Heart left ventricle (tissue), 16 donors: Measurements from ENCODE around the gene RNF149. TPM values are rescaled to one million over a fixed set of nuclear protein-coding genes. Genes with fewer than 3 reads are reported as not detected.

Experiments
- ATAC-seq, 4 donors: fragments of 200-7000 bp; cut with Tn5 transposase; one replicate each; pipeline ENCODE4 v1.9.1; 2020 to 2022; ENCODE audit warnings: moderate library complexity in 4 of 4, mild to moderate bottlenecking in 3 of 4, moderate number of reproducible peaks in 1 of 4
- DNase-seq, 5 donors: peaks; one replicate each; pipeline ENCODE4 v3.0.0-alpha.2; 2020
- H3K27ac ChIP-seq, 12 donors: fragments of 200-600 bp; sonication (generic) in 4 of 12; one replicate each; pipeline versions ENCODE4 v1.5.0 to v1.8.0; 2016 to 2022; ENCODE audit warnings: mild to moderate bottlenecking in 2 of 12
- H3K27me3 ChIP-seq, 9 donors: fragments of 200-600 bp; sonication (generic) in 2 of 9; one replicate each; pipeline versions ENCODE4 v1.5.1 to v1.8.0; 2016 to 2022; ENCODE audit warnings: mild to moderate bottlenecking in 3 of 9
- H3K36me3 ChIP-seq, 9 donors: fragments of 200-600 bp; sonication (generic) in 2 of 9; one replicate each; pipeline versions ENCODE4 v1.5.0 to v1.8.0; 2018 to 2022; ENCODE audit warnings: mild to moderate bottlenecking in 2 of 9
- H3K4me1 ChIP-seq, 12 donors: fragments of 200-600 bp; sonication (generic) in 4 of 12; one replicate each; pipeline versions ENCODE4 v1.5.0 to v1.8.0; 2016 to 2022; ENCODE audit warnings: mild to moderate bottlenecking in 3 of 12
- H3K4me3 ChIP-seq, 12 donors: fragments of 200-600 bp; sonication (generic) in 4 of 12; one replicate each; pipeline versions ENCODE4 v1.5.0 to v1.8.0; 2017 to 2022; ENCODE audit warnings: mild to moderate bottlenecking in 9 of 12, moderate library complexity in 4 of 12
- H3K9me3 ChIP-seq, 12 donors: fragments of 200-600 bp; sonication (generic) in 4 of 12; one replicate each; pipeline versions ENCODE4 v1.5.0 to v1.8.0; 2016 to 2022; ENCODE audit warnings: mild to moderate bottlenecking in 1 of 12
- POLR2A ChIP-seq, 2 donors: fragments of 450-650 bp; IDR thresholded peaks; one replicate each; pipeline ENCODE4 v1.6.1; 2017; ENCODE audit warnings: antibody characterized with exemption in 2 of 2, mild to moderate bottlenecking in 2 of 2, moderate library complexity in 2 of 2
- WGBS, 4 donors: extraction: QIAGEN DNeasy Blood & Tissue Kit in 2 of 4; methylation state at CpG; one replicate each; pipeline versions ENCODE4 v1.1.5 to v1.1.7; 2013 to 2018; 5-methylcytosine and 5-hydroxymethylcytosine counted together
- intact Hi-C, 10 donors: fragments of 100-400 bp; cut with DNase I; formaldehyde crosslinking; loops; one replicate each; pipeline versions ENCODE4 v1.11.1 to v1.14.2; 2022
- polyA plus RNA-seq, 2 donors: library from polyadenylated mRNA; stranded (reverse); fragments of 200-250 nt; gene quantifications; one replicate each; pipeline ENCODE4 v1.2.3, GENCODE V29; 2013
- total RNA-seq, 9 donors: library from RNA; depleted of rRNA in 2 of 9; stranded (reverse); fragments of >200 nt in 2 of 9; fragmentation: NEBNext Ultra II Directional in 3 of 9; extraction: Animal tissue kit (Norgen Biotek cat#: 25700) in 3 of 9; gene quantifications; one replicate each; pipeline versions ENCODE4 v1.1.0 to v1.2.4, GENCODE V29; 2016 to 2023
- TF ChIP-seq, protein P1 (sequence below), 12 donors: fragments of 200-600 bp; sonication (generic) in 4 of 12; IDR thresholded peaks; one replicate each; pipeline versions ENCODE4 v1.5.0 to v1.8.0; 2018 to 2022; ENCODE audit warnings: antibody characterized with exemption in 12 of 12, mild to moderate bottlenecking in 5 of 12
- donor health status: ischemic (EF 13 %, LVEDD 7.1; RV severe dilation, severe dysfunction).
- donor health status: healthy with polysubstance abuse.
- donor health status: DM: no; HTN: yes; CAD: no.
- donor health status: DM: no; HTN: no; CAD: no.
- donor health status: ischemic (EF 25% LVEDD 6.9; RV normal size, moderate dysfunction).
- donor health status: ischemic (EF 25% LVEDD 5.7; RV mildly dilated, moderate dysfunction).
- donor health status: healthy.
- donor health status: DM: yes; HTN: yes; CAD: no.
- donor health status: ischemic (EF 35%, LVEDD 5.7; RV mildly dilated, moderate dysfunction).
- donor health status: nonischemic (EF 11% LVEDD 7.7; RV severe dilation, severe dysfunction).
- donor health status: DM: yes; HTN: yes; CAD: no.
- donor health status: PGD.
- donor health status: ischemic (EF 29% LVEDD 5.4; RV normal size, mild dysfunction).
- donor health status: nonischemic (EF 23%, LVEDD 6.1; RV moderate dilation, normal function).

Gene RNF149
- total and polyA plus RNA-seq, 11 donors, result 10.9 to 46.1 (median 15.8) TPM

- intact Hi-C loops, result no loop called here
- no peaks in the 10 kb centered on the region for H3K9me3 ChIP-seq
- H3K4me1 ChIP-seq, result peaks cover 0 to 41% (median 23%) of the 10 kb centered on the region in 12 donors
- H3K36me3 ChIP-seq, result peaks cover 0 to 61% (median 50%) of the 10 kb centered on the region in 9 donors
- DNase-seq (no peak), ATAC-seq (no peak)
- H3K27ac ChIP-seq, result no peak overlapping the region
- H3K27me3 ChIP-seq, result no peaks in the 10 kb centered on the region
- WGBS, 4 donors, result 90 to 97% (median 94%) methylated on average over 8 of the region's 8 CpGs
- TF ChIP-seq POLR2A (IDR thresholded peaks at IDR 0.05), result no peak
- TF ChIP-seq, protein P1, sequence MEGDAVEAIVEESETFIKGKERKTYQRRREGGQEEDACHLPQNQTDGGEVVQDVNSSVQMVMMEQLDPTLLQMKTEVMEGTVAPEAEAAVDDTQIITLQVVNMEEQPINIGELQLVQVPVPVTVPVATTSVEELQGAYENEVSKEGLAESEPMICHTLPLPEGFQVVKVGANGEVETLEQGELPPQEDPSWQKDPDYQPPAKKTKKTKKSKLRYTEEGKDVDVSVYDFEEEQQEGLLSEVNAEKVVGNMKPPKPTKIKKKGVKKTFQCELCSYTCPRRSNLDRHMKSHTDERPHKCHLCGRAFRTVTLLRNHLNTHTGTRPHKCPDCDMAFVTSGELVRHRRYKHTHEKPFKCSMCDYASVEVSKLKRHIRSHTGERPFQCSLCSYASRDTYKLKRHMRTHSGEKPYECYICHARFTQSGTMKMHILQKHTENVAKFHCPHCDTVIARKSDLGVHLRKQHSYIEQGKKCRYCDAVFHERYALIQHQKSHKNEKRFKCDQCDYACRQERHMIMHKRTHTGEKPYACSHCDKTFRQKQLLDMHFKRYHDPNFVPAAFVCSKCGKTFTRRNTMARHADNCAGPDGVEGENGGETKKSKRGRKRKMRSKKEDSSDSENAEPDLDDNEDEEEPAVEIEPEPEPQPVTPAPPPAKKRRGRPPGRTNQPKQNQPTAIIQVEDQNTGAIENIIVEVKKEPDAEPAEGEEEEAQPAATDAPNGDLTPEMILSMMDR (IDR thresholded peaks at IDR 0.05), result no peak
- H3K4me3 ChIP-seq, result no peak overlapping the region
Observed at GRCh38 chr2:101258804-101259203, 49.7 kb downstream of the RNF149 start.

DNA sequence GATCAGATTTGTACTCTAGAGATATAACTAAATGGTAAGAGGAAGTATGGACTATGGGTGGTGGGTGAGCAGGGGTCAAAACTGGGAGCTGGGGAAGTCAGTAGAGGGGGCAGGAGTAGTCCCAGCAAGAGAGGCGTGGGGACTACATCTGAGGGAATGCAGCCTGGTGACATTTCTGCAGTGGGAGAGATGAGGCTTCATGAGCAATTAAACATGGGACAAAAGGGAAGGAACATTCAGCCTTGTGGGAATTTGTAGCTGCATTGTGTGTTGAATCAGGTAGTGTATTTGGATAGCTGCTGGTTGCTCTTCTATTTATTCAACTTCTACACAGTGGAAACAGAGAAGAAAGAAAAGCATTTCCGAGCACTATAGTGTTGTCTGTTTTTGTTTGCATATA, 52.2 kb downstream of the RNF149 start:
- Histone ChIP-seq H3K27ac (no peak overlapping the region), H3K4me3 (no peak overlapping the region), H3K4me1 (peaks cover 0 to 50% (median 30%) of the 10 kb centered on the region in 12 donors), H3K27me3 (no peaks in the 10 kb centered on the region), H3K36me3 (peaks cover 0 to 39% (median 30%) of the 10 kb centered on the region in 9 donors), H3K9me3 (no peaks in the 10 kb centered on the region)
- ATAC-seq (no peak), DNase-seq (no peak)
- intact Hi-C loops, result no loop called here
- TF ChIP-seq, protein P1 (IDR thresholded peaks at IDR 0.05), result no peak
- TF ChIP-seq POLR2A (IDR thresholded peaks at IDR 0.05), result no peak
- 91 to 100% (median 96%) methylated on average over 2 of the region's 2 CpGs for WGBS, 4 donors

- WGBS, 4 donors, result 80 to 89% (median 86%) methylated on average over 3 of the region's 3 CpGs
- Histone ChIP-seq H3K4me1 (peaks cover 0 to 45% (median 28%) of the 10 kb centered on the region in 12 donors), H3K9me3 (no peaks in the 10 kb centered on the region), H3K27ac (no peak overlapping the region), H3K36me3 (peaks cover 0 to 31% (median 25%) of the 10 kb centered on the region in 9 donors), H3K27me3 (no peaks in the 10 kb centered on the region), H3K4me3 (no peak overlapping the region)
- no peak for ATAC-seq
- DNase-seq, result no peak
- intact Hi-C loops, result no loop called here
- no peak for TF ChIP-seq POLR2A (IDR thresholded peaks at IDR 0.05)
- TF ChIP-seq, protein P1 (IDR thresholded peaks at IDR 0.05), result no peak
Observed at GRCh38 chr2:101255501-101255900, 53.0 kb downstream of the RNF149 start.

GRCh38 chr2:101253703-101254450, 54.6 kb downstream of the RNF149 start:
- Histone ChIP-seq H3K36me3 (peaks cover 0 to 18% (median 13%) of the 10 kb centered on the region in 9 donors), H3K4me1 (peaks cover 0 to 41% (median 28%) of the 10 kb centered on the region in 12 donors), H3K27ac (peak overlapping the region in 8 of 12 donors; percentile 91 to 98 (median 95)), H3K9me3 (no peaks in the 10 kb centered on the region), H3K4me3 (peak overlapping the region; percentile 87 to 100 (median 96)), H3K27me3 (no peaks in the 10 kb centered on the region)
- intact Hi-C loops, result loop anchor here in 1 of 10 donors (5.0 kb wide), 1 partner anchor 102 kb away; the partner anchor contains the start of gene TBC1D8
- no peak for DNase-seq
- no peak for TF ChIP-seq POLR2A (IDR thresholded peaks at IDR 0.05)
- TF ChIP-seq, protein P1 (IDR thresholded peaks at IDR 0.05), result no peak
- 19 to 24% (median 21%) methylated on average over 17 of the region's 17 CpGs for WGBS, 4 donors
- ATAC-seq, result no peak
